Measurements from ENCODE around the gene SYCP3. TPM values are rescaled to one million over a fixed set of nuclear protein-coding genes. Genes with fewer than 3 reads are reported as not detected.
"Not testable (repeated sequence)": the region's sequence is repeated elsewhere in the genome, so short reads cannot be mapped to it uniquely, and the experiment has no call there.

The SYCP3 gene

GRCh38 chr12:101694297-101694848 is 44.9 kb downstream of the SYCP3 start:
- H3K4me1 ChIP-seq (ENCODE audit: control insufficient read depth, insufficient read depth, low read length), result peaks cover 25% of the 10 kb centered on the region
- H3K9me3 ChIP-seq (replicated peaks; ENCODE audit: low read length), result no peaks in the 10 kb centered on the region
- no peak overlapping the region for H3K4me2 ChIP-seq (ENCODE audit: low read length)
- H3K27me3 ChIP-seq (ENCODE audit: control insufficient read depth, insufficient read depth, low read length), result no peaks in the 10 kb centered on the region
- no peak overlapping the region for H3K4me3 ChIP-seq (ENCODE audit: low read length)
- no peak overlapping the region for H3K9ac ChIP-seq (ENCODE audit: low read depth, low read length)
- H3K36me3 ChIP-seq (ENCODE audit: insufficient read depth, low read length), result no peaks in the 10 kb centered on the region

- Histone ChIP-seq H3K27me3 (ENCODE audit: control insufficient read depth, insufficient read depth, low read length) (no peaks in the 10 kb centered on the region), H3K4me1 (ENCODE audit: control insufficient read depth, insufficient read depth, low read length) (peaks cover 14% of the 10 kb centered on the region), H3K9me3 (replicated peaks; ENCODE audit: low read length) (no peaks in the 10 kb centered on the region), H3K9ac (ENCODE audit: low read depth, low read length) (no peak overlapping the region), H3K4me3 (ENCODE audit: low read length) (no peak overlapping the region), H3K4me2 (ENCODE audit: low read length) (no peak overlapping the region), H3K36me3 (ENCODE audit: insufficient read depth, low read length) (no peaks in the 10 kb centered on the region)
Observed at GRCh38 chr12:101691503-101692096, 47.7 kb downstream of the SYCP3 start.

GRCh38 chr12:101690544-101691098 is 48.6 kb downstream of the SYCP3 start:
- Histone ChIP-seq H3K27me3 (ENCODE audit: control insufficient read depth, insufficient read depth, low read length) (no peaks in the 10 kb centered on the region), H3K9me3 (replicated peaks; ENCODE audit: low read length) (no peaks in the 10 kb centered on the region), H3K4me3 (ENCODE audit: low read length) (no peak overlapping the region), H3K4me2 (ENCODE audit: low read length) (no peak overlapping the region), H3K4me1 (ENCODE audit: control insufficient read depth, insufficient read depth, low read length) (peaks cover 5% of the 10 kb centered on the region), H3K36me3 (ENCODE audit: insufficient read depth, low read length) (no peaks in the 10 kb centered on the region), H3K9ac (ENCODE audit: low read depth, low read length) (no peak overlapping the region)

- no peak overlapping the region for H3K9ac ChIP-seq (ENCODE audit: low read depth, low read length)
- no peaks in the 10 kb centered on the region for H3K9me3 ChIP-seq (replicated peaks; ENCODE audit: low read length)
- H3K4me3 ChIP-seq (ENCODE audit: low read length), result no peak overlapping the region
- H3K4me2 ChIP-seq (ENCODE audit: low read length), result no peak overlapping the region
- no peaks in the 10 kb centered on the region for H3K27me3 ChIP-seq (ENCODE audit: control insufficient read depth, insufficient read depth, low read length)
- H3K4me1 ChIP-seq (ENCODE audit: control insufficient read depth, insufficient read depth, low read length), result no peaks in the 10 kb centered on the region
- no peaks in the 10 kb centered on the region for H3K36me3 ChIP-seq (ENCODE audit: insufficient read depth, low read length)
Observed at GRCh38 chr12:101686176-101686575, 53.1 kb downstream of the SYCP3 start.

- no peaks in the 10 kb centered on the region for H3K36me3 ChIP-seq (ENCODE audit: insufficient read depth, low read length)
- no peak overlapping the region for H3K9ac ChIP-seq (ENCODE audit: low read depth, low read length)
- H3K4me1 ChIP-seq (ENCODE audit: control insufficient read depth, insufficient read depth, low read length), result no peaks in the 10 kb centered on the region
- H3K4me3 ChIP-seq (ENCODE audit: low read length), result no peak overlapping the region
- H3K9me3 ChIP-seq (replicated peaks; ENCODE audit: low read length), result no peaks in the 10 kb centered on the region
- H3K27me3 ChIP-seq (ENCODE audit: control insufficient read depth, insufficient read depth, low read length), result no peaks in the 10 kb centered on the region
- H3K4me2 ChIP-seq (ENCODE audit: low read length), result no peak overlapping the region
Observed at GRCh38 chr12:101685092-101685491, 54.2 kb downstream of the SYCP3 start.

GRCh38 chr12:101681627-101682026 is 57.6 kb downstream of the SYCP3 start:
- not testable (repeated sequence) for H3K4me1 ChIP-seq (ENCODE audit: control insufficient read depth, insufficient read depth, low read length); H3K9ac ChIP-seq (ENCODE audit: low read depth, low read length); H3K4me2 ChIP-seq (ENCODE audit: low read length)

GRCh38 chr12:101680647-101681046 is 58.6 kb downstream of the SYCP3 start:
- H3K4me1 ChIP-seq (ENCODE audit: control insufficient read depth, insufficient read depth, low read length), result no peaks in the 10 kb centered on the region
- H3K27me3 ChIP-seq (ENCODE audit: control insufficient read depth, insufficient read depth, low read length), result no peaks in the 10 kb centered on the region
- no peaks in the 10 kb centered on the region for H3K36me3 ChIP-seq (ENCODE audit: insufficient read depth, low read length)
- no peaks in the 10 kb centered on the region for H3K9me3 ChIP-seq (replicated peaks; ENCODE audit: low read length)
- no peak overlapping the region for H3K4me2 ChIP-seq (ENCODE audit: low read length)
- H3K4me3 ChIP-seq (ENCODE audit: low read length), result no peak overlapping the region
- H3K9ac ChIP-seq (ENCODE audit: low read depth, low read length), result no peak overlapping the region

More at GRCh38 chr12:101681627-101682026, 57.6 kb downstream of the SYCP3 start:
- not testable (repeated sequence) for H3K4me3 ChIP-seq (ENCODE audit: low read length); H3K36me3 ChIP-seq (ENCODE audit: insufficient read depth, low read length); H3K9me3 ChIP-seq (replicated peaks; ENCODE audit: low read length); H3K27me3 ChIP-seq (ENCODE audit: control insufficient read depth, insufficient read depth, low read length)

GRCh38 chr12:101680240-101680639 is 59.0 kb downstream of the SYCP3 start:
- no peak overlapping the region for H3K4me2 ChIP-seq (ENCODE audit: low read length)
- H3K9ac ChIP-seq (ENCODE audit: low read depth, low read length), result no peak overlapping the region
- no peaks in the 10 kb centered on the region for H3K9me3 ChIP-seq (replicated peaks; ENCODE audit: low read length)
- no peaks in the 10 kb centered on the region for H3K27me3 ChIP-seq (ENCODE audit: control insufficient read depth, insufficient read depth, low read length)
- H3K4me1 ChIP-seq (ENCODE audit: control insufficient read depth, insufficient read depth, low read length), result no peaks in the 10 kb centered on the region
- no peak overlapping the region for H3K4me3 ChIP-seq (ENCODE audit: low read length)
- no peaks in the 10 kb centered on the region for H3K36me3 ChIP-seq (ENCODE audit: insufficient read depth, low read length)

Small RNA genes lying within 50 kb of the gene (small RNA-seq; reads per million reads assigned to genes)
- gene RNA5SP368 (not detected), gene RNU6-101P (not detected), gene RNY1P16 (not detected)
